Measurements from ENCODE around the gene SLCO4A1.

SLCO4A1 gene

DNA sequence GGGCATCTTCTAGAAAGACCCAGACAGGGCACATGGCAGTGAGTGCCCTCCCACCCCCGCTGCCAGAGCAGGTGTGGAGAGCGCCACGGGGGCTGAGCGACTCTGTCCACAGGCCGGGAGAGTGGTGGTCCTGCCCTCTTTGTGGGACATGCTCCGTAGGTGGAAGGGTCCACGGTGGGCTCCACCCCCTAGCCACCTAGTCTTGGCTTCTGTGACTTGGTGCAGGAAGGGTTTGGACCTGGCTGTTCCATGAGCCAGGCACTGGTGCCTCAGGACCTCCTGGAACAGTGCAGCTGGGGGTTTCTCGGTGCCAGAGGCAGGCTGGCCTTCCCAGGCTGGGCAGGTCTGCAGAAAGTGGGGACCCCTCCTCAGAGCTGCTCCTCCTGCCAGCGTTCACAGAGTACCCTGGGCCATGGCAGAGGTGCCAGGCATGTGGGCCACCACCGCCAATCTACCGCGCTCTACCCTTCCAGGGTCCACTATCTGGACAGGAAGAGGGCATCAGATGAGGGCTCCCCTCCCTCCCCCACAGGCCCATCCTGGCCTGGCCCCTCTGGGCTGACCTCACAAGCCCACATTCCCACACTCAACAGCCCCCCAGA is 23.0 kb downstream of the SLCO4A1 start:
- no peak overlapping the region for H3K4me3 ChIP-seq (ENCODE audit: low read length)
- no peak for DNase-seq (ENCODE audit: low read depth)
- TF ChIP-seq, protein P1, sequence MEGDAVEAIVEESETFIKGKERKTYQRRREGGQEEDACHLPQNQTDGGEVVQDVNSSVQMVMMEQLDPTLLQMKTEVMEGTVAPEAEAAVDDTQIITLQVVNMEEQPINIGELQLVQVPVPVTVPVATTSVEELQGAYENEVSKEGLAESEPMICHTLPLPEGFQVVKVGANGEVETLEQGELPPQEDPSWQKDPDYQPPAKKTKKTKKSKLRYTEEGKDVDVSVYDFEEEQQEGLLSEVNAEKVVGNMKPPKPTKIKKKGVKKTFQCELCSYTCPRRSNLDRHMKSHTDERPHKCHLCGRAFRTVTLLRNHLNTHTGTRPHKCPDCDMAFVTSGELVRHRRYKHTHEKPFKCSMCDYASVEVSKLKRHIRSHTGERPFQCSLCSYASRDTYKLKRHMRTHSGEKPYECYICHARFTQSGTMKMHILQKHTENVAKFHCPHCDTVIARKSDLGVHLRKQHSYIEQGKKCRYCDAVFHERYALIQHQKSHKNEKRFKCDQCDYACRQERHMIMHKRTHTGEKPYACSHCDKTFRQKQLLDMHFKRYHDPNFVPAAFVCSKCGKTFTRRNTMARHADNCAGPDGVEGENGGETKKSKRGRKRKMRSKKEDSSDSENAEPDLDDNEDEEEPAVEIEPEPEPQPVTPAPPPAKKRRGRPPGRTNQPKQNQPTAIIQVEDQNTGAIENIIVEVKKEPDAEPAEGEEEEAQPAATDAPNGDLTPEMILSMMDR (conservative IDR thresholded peaks at IDR 0.05; ENCODE audit: low read depth, low read length): no peak

DNA sequence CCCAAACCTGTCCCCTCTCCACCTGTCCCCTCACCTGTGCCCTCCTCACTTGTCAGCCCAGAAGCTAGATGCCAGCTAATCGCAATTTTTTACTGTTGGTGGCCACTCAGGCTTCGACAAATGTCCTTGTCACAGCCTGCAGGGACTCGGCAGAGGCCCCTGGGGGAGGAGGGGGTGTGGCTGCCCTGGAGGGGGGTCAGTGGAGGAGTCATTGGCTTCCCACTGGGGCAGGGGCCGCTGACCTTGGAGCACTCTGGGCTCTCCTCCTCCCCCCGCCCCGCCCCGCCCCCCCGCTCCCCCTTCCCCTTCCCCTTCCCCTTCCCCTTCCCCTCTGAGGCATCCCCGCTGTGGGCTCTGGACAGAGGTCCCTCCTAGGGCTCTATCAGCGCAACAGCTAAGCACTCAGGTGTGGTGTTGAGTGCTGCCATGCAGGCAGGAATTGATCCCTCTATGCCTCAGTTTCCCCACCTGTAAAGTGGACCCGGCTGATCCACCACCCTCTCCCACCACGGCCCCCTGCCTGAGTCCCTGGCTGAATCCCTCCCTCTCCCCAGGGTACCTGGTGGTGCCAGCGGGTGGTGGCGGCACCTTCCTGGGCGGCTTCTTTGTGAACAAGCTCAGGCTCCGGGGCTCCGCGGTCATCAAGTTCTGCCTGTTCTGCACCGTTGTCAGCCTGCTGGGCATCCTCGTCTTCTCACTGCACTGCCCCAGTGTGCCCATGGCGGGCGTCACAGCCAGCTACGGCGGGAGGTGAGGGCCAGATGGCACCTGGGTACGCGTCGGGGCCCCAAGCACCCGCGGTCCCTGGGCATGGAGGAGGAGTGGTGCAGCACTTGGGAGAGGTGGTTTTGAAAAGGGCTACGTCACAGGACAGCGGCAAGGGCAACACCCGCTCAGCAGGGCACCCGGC is 23.8 kb downstream of the SLCO4A1 start:
- H3K4me3 ChIP-seq (ENCODE audit: low read length): no peak overlapping the region
- no peak for DNase-seq (ENCODE audit: low read depth)
- TF ChIP-seq, protein P1 (conservative IDR thresholded peaks at IDR 0.05; ENCODE audit: low read depth, low read length): no peak

DNA sequence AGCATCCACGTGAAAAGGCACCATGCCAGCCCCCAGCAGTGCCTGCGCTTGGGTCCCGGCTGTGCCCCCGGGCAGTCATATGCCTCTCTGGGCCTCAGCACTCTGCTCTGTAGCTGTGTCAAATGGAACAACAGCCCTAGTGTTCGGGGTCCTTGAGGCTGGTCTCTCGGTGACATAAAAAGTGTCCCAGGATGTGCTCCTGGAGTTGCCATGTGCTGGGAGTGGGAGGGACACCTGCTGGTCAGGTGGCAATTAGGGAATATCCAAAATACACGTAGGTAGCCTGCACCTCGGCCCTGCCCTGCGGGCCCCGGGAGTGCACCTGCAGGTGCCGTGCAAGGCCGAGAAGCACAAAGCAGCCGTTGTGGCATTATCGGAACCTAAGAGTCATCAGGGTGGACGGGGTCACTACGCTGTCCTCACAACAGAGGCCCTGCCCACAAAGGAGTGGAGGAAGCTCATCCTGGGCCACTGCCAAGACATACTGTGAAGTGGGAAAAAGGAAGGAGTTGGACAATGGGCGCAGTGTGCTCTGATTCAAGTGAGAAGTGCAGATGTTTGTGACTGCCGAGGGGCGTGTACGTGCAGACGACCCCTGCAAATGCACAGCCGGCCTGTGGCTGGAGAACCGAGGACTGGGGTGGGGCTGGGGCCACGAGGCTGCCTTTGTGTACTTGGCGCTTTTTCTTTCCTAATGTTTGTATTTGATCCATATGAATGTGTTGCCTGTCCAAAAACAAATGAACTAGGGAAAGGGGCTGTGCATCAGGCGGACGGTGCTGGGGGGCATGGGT is 24.6 kb downstream of the SLCO4A1 start:
- no peak overlapping the region for H3K4me3 ChIP-seq (ENCODE audit: low read length)
- TF ChIP-seq, protein P1 (conservative IDR thresholded peaks at IDR 0.05; ENCODE audit: low read depth, low read length): no peak
- DNase-seq (ENCODE audit: low read depth): no peak

DNA sequence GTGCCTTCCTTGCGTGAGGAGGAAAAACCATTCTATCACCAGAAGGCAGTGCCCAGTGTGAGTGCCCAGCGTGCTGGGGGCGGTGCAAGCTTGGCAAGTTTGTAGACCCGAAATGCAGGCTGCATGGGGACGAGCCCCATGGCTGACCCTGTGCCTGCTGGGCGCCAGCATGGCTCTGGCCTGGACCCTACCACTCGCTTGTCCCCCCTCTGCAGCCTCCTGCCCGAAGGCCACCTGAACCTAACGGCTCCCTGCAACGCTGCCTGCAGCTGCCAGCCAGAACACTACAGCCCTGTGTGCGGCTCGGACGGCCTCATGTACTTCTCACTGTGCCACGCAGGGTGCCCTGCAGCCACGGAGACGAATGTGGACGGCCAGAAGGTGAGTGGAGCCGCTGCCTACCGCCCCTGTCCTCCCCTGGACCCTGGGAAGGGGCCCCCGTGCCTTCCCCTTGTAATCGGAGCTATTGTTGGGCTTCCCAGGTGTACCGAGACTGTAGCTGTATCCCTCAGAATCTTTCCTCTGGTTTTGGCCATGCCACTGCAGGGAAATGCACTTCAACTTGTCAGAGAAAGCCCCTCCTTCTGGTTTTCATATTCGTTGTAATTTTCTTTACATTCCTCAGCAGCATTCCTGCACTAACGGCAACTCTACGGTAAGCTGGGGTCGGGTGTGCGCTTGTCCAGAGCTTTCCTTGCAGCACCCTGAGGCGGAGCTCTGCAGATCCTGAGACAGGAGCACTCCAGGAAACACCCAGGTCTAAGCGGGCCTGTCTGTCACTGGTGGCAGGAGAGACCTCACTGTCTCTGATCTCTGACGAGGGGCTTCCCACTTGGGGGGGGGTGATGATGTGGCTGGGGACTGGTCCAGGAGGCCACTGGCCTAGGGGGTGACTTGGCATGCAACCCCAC is 25.5 kb downstream of the SLCO4A1 start:
- H3K4me3 ChIP-seq (ENCODE audit: low read length): no peak overlapping the region
- no peak for DNase-seq (ENCODE audit: low read depth)
- TF ChIP-seq, protein P1 (conservative IDR thresholded peaks at IDR 0.05; ENCODE audit: low read depth, low read length): no peak

DNA sequence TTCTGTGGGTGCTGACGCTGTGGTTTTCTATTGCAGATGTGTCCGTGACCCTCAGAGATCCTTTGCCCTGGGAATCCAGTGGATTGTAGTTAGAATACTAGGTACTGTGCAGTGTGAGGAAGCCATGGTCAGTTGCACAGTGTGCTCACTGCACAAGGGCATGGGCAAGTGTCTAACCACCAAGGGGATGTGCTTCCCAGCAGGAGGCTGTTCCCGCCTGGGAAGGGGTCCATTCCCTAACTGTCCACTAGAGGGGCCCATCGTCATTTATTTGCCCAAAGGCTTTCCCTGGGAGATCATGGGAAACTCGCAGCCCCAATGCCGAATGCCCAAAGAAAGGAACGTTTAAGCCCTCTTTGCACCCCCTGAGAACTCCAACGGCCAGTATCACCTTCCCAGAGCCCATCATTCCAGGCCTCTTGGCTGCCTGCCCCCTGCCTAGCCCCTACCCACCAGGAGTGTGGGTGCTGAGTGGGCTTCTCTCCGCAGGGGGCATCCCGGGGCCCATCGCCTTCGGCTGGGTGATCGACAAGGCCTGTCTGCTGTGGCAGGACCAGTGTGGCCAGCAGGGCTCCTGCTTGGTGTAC is 26.2 kb downstream of the SLCO4A1 start:
- no peak for DNase-seq (ENCODE audit: low read depth)
- H3K4me3 ChIP-seq (ENCODE audit: low read length): no peak overlapping the region
- TF ChIP-seq, protein P1 (conservative IDR thresholded peaks at IDR 0.05; ENCODE audit: low read depth, low read length): peak; percentile 93

DNA sequence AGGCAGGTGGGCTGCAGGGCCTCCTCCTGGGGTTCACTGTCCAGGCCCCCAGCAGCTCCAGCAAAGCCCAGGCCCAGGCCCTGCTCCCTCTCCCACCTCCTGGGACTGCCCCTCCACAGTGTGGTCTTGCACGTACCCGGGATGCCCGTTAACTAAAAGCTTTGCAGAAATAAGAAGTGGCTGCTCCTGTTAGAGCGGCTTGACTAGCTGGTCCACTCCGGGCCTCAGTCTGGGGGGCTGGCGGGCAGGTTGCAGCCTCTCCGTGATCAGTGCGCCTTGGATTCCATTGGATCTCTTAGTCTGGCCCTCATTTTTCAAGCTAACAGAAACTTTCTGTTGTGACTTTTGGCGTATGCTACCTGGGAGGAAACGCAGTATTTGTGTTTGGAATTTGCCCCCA is 26.9 kb downstream of the SLCO4A1 start:
- TF ChIP-seq, protein P1 (conservative IDR thresholded peaks at IDR 0.05; ENCODE audit: low read depth, low read length): no peak
- DNase-seq (ENCODE audit: low read depth): no peak
- H3K4me3 ChIP-seq (ENCODE audit: low read length): no peak overlapping the region
